HG03066 (cell line): ENCODE data around the gene PAPOLB.

Experiments used
- ATAC-seq: cut with Tn5 transposase; IDR thresholded peaks from one replicate; pipeline ENCODE4 v1.9.1; 2021; ENCODE audit warnings: low read depth; ENCODE audit not compliant: unreplicated experiment

The PAPOLB gene

DNA sequence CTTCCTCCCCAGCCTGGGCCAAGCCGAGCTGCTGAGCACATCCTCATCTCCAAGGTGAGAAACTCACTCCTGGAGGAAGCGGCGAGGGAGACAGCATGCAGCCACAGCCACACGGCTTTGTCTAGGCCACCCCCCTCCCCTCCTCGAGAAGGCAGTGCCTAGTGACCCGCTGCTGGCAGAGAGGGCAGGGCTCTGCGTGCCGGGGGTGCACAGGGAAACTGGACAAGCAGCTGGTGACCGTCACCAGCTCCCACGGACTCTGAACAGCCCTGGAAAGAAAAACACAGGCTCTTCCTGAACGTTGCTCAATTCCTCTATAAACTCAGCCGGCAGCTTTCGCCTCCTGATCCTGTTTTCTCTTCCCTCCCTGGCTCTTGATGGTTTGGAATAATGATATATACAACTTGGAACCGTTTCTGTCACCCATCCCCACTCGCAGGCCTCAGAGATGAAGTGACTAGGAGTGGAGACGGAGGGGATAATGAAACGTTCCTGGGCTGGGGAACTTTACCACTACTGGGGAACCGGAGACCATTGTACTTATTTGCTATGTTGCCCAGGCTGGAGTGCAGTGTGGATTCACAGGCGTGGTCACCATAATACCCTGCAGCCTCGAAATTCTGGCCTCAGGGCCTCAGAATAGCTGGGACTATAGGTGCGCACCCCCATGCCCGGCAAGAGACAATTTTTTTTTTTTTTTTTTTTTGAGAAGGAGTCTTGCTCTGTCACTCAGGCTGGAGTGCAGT, 19.3 kb downstream of the PAPOLB start:
- ATAC-seq: no peak

DNA sequence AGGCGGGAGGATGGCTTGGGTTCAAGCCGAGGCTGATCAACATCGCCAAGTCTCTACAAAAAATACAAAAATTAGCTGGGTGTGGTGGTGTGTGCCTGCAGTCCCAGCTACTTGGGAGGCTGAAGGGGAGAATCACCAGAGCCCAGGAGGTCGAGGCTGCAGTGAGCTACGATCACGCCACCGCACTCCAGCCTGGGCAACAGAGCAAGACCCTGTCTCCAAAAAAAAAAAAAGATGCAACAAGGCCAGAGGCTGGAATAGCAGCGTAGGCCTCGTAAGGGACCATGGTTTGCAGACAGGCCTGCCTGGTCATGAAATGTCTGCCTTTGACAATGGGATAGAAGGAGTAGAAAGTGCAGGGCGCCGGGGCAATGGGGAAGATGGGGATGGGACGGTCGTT, 20.0 kb downstream of the PAPOLB start:
- no peak for ATAC-seq

DNA sequence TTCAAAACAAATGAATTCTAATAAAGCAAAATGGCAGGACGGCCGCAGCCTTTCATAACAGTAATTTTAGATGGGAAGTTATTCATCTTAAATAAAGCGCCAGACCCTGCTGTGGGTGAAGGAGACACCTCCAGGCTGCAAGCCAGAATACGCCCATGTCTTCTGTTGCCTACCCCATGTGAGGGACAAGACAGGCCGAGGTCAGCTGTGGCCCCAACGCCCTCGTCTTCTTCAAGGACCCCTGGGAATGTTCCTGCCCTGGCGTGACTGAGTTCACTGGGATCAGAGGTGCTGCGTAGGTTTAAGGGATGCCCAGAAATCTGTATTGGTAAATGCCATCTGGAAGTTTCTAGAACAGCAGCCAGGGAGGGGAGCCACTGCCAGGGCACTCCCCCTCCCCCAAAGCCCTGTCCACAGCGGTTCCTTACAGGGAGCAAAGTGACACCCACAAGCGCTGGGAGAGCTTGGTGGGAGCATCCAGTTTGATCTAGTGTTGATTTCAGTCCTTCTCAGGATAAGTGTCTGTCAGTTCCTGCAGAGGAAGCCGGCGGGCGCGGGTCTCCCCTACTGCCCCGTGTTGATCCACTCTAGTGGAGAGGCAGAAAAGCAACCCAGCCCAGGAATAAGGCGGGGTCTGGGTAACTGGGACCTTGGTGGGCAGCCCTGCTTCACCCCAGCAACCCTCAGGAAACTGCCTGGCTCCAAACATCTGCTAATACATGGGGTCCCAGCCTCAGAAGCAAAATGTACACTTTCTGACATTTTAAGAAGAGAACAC, 20.6 kb downstream of the PAPOLB start:
- ATAC-seq: no peak

DNA sequence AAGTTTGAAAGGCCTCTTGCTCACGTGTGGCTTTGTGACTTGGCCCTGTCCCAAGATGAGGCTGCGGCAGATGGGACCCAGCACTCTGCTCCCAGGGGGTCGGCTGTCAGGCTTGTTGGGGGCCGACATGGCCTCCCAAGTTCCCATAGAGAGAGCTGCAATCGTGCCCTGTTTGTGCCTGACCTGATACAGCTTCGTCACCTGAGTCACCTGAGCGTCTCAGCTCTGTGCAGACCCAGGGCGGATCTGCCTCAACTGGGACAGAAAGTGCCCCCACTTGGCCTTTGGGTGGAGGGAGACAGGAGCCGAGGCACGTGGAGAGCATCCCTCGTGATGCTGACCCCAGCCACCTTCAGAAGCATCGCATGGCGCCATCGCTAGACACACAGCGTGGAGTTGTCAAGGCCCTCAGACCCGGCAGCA, 21.7 kb downstream of the PAPOLB start:
- ATAC-seq: no peak

- no peak for ATAC-seq
Measured at GRCh38 chr7:4838626-4839334, 23.1 kb downstream of the PAPOLB start.

DNA sequence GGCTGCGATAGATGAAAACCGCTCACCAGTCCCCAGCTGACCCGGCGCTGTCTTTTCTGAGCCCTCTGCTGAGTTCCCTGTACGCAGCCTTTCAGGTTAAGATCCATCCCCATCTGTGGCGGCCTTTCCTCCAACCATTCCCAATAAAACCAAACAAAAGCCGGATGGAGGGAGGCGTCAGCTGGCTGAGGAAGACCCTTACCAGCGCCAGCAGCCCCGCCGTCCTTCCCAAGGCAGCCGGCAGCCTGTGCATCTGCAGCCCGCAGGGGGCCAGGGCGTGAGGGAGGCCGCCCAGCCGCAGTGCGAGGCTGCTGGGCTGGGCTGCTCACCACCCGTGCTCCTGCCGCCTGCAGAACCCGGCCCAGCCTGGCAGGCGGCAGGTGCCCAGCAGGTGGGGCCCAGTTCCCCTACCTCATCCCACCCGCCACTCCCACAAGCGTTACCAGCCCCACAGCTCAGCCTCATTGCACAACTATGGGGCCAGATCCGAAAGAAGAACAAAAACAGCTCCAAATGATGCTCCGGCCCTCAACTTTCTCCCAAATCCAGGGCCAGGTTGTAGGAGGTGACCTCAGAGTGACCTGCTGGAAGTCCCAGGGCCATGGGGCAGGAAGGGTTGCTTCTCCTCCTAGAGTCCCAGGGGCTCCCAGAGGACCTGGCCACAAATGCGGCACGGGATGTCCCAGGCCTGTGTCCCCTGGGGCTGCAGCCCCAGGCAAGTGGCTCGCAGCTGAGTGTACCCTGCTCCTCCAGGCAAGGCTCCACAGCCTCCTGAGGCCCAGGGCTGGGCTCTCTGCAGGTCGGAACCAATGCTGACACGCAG, 23.8 kb downstream of the PAPOLB start:
- ATAC-seq: no peak

DNA sequence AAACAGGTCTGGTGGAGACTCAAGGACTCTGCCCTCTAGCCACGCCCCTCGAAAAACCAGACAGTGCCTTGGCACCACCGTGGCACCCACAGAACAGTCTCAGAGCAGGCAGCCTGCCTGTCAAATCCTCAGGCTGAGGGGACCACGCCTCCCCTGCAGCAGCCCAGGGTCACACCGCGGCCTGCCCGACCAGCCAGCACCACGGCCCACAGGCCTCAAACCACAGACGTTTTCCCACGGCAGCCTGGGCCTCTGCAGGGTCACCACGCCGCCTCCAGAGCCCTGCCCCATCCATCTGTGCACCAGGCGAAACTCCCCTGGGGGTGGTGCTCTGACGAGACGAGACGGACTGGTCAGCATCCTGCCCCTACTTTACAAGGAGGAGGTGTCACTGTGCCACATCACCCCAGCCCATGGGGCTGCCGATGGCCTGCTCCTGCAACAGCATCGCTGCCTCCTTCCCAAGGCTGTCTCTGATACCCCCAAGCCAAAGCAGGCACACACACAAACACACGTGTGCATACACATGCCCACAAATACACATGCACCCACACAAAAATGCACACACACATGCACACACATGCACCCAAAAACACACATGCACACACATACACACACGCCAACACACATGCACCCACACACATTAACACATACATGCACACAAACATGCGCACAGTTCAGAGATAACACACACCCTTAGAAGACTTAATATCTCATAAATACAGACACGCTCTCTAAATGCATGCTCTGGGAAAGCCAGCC, 24.6 kb downstream of the PAPOLB start:
- ATAC-seq: no peak

DNA sequence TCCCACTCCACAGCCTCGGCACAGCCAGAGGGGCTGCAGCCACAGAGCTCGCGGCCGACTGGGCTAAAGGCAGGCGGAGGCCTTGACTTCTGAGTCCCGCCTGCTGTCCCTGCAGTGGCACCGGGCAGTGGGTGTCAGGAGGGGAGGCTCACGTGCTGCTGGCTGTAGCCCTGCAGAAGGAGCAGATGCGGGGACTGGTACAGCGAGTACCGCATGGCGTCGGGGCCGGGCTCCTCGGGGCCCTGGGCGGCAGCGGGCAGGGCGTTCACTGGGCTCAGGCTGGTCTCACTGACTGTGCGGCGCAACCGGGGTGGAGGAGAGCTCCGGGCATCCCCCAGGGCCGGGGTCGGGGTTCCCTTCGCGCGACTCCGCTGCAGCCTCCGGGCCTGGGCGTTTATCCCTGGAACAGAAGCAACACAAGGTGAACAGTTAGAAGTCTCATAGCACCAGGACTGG, 25.6 kb downstream of the PAPOLB start:
- ATAC-seq: no peak

DNA sequence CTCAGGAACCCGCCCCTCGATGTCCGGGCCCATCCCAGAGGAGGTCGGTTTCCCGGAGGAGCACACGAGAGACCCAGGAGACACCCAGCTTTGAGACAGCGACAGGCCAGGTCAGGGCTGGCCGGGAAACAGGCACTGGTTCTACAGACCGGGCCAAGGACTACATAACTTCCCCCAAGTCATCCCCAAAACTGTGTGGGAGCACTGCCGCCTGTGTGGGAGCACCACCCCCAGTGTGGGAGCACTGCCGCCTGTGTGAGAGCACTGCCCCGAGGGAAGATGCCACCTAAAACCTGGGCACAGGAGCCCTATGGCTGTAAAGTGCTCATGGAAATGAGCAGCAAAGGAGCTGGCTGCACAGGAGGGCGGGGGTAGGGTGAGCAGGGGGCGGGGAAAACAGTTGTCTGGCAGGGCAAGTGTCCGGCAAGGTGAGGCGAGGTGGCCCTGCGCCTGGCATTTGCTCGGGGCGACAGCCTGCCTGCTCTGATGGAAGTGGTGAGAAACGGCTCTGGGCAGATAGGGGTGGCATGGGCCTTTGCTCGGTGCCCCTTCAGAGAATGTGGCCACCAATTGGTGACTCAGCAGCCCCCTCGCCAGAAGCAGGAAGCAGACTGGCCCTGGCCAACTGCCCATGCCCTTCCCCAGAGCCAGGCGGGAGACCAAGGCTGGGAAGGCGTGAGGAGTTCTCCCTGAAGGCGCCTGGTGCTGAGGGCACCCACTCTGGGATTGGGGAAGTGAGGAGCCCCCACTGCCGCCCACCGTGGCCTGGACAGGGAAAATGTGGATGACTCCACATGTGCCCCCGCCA, 26.2 kb downstream of the PAPOLB start:
- no peak for ATAC-seq

DNA sequence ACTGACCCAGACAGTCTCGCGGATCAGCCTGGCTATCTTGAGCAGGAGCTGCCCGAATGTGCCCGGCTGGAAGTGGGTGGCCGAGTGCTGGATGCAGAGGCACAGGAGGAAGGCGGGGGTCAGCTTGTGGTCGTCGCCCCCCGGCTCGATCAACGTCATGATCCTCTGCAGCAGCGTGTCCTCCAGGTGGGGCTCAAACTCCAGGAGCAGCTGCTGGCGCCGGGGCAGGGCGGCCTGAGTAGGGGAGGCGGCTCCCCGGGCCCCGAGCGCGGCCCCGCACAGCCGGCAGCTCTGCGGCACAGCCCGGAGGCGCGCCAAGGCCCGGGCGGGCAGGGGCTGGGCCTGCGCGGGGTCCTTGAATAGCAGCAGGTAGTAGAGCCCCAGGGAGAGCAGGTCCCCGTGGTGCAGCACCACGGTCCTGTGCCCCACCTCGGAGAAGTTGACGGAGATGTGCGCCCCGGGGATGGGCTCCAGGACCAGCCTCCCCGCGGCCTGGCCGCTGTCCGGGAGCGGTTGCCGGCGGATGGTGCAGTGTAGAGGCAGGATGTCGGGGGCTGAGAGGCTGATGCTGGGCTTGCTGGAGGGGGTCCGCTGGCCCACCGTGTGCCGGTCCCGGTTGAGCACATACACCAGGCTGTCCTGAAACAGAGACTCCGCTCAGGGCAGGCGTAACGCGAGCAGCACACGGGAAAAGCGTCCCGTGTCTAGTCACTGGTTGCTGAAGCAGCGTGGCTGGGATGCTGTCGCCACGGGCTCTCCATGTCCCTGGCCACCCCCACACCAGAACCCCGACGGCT, 27.0 kb downstream of the PAPOLB start:
- ATAC-seq: no peak

- ATAC-seq: no peak
Measured at GRCh38 chr7:4833691-4834600, 27.9 kb downstream of the PAPOLB start.

GRCh38 chr7:4833176-4833575, 28.7 kb downstream of the PAPOLB start:
- no peak for ATAC-seq

GRCh38 chr7:4832711-4833110, 29.1 kb downstream of the PAPOLB start:
- ATAC-seq: no peak

- no peak for ATAC-seq
Measured at GRCh38 chr7:4831723-4832495, 29.9 kb downstream of the PAPOLB start.

- ATAC-seq: no peak
Measured at GRCh38 chr7:4830176-4830575, 31.7 kb downstream of the PAPOLB start.

GRCh38 chr7:4828720-4829383, 33.0 kb downstream of the PAPOLB start:
- ATAC-seq: no peak
